OCI-M2 (cell line): ENCODE measurements around the gene PGA3.
A peak's percentile ranks its signal among the peaks of the same experiment; 100 is the strongest.
"Not testable (repeated sequence)": the region's sequence is repeated elsewhere in the genome, so short reads cannot be mapped to it uniquely, and the experiment has no call there.

ENCODE experiments used
- DNase-seq: peaks from one replicate; lab custom pipeline; 2025; ENCODE audit not compliant: unreplicated experiment; lab: John Stamatoyannopoulos, UW

The PGA3 gene

GRCh38 chr11:61248071-61248470, 44.8 kb downstream of the PGA3 start:
- not testable (repeated sequence) for DNase-seq

DNA sequence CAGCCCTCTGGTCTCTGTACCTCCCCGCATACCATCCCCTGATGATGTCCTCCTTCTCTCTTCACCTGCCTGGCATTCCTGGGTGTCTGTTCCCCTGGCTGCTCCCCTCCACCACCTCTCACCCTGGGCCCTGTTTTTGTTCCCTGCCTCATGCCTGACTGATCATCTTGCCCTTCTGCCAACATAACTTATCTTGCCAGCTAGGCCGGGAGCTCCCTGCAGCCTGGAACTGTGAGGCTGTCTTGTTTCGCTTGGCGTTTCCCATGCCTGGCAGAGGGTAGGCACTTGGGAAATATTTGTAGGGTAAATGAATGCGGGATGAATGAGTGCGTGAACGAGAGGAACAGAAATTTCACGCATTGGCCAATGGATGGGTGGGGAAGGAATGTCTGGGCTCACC, 45.9 kb downstream of the PGA3 start:
- not testable (repeated sequence) for DNase-seq

DNA sequence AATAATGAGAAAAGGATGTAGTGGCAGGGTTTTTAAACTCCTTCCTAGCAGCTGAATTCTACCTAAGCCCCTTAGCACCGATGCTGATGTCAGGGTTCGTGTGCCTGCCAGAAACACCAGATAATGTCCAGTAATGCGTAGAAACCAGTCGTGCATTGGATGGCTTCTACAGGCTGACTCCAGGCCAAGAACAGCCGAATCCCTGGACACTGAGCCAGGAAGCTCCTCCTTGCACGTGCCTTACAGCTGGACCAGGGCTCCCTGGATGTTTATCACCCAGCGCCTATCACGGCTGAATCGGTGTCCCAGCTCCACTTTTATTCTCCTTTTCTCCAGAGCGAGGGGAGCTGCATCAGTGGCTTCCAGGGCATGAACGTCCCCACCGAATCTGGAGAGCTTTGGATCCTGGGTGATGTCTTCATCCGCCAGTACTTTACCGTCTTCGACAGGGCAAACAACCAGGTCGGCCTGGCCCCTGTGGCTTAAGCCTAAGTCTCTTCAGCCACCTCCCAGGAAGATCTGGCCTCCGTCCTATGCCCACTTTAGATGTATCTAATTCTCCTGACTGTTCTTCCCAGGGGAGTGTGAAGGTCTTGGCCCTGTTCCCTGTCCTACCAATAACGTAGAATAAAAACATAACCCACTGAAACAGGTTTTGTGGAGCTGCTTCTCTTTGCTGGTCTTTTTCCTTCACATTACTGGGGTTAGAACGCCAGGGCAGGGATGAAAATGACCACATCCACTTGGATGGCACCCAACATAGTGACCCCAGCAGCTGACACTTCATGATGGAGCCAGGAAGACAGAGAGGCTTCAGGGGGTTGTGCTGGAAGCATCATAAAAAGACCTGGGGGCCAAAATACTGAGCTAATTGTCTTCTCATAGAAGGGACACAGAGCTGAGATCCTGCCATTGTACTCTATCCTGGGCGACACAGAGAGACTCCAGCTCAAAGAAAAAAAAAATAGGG, 47.8 kb downstream of the PGA3 start:
- not testable (repeated sequence) for DNase-seq

GRCh38 chr11:61252332-61252731, 49.0 kb downstream of the PGA3 start:
- not testable (repeated sequence) for DNase-seq

DNA sequence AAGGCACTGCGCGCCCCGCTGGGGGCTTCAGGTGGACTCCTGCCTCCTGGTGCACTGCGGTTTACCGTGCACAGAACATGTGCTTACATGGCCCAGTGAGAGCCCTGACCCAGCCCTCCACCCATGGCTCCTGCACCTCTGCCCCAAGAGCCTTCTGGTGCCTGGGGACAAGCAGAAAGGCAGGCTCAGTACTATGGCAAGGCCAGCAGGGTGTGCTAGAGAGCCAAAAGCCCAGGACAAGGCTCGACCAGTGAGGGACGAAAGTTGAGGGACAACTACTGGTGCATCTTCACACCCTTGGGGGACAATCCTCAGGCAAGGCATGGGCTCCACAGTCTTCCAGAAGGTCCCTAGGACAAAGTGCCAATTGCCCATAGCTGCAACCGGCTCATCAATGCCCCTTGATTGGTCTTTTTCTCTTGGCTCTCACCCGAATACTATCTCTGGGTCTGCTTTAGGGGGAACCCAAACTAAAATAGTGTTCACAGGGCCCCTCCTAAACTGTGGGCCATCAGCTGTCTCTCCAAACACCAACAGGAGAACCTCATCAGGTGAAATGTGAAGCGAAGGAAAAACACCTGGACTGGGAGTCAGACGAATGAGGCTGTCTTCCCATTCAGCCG, 51.2 kb downstream of the PGA3 start:
- peak; percentile 23 for DNase-seq

DNA sequence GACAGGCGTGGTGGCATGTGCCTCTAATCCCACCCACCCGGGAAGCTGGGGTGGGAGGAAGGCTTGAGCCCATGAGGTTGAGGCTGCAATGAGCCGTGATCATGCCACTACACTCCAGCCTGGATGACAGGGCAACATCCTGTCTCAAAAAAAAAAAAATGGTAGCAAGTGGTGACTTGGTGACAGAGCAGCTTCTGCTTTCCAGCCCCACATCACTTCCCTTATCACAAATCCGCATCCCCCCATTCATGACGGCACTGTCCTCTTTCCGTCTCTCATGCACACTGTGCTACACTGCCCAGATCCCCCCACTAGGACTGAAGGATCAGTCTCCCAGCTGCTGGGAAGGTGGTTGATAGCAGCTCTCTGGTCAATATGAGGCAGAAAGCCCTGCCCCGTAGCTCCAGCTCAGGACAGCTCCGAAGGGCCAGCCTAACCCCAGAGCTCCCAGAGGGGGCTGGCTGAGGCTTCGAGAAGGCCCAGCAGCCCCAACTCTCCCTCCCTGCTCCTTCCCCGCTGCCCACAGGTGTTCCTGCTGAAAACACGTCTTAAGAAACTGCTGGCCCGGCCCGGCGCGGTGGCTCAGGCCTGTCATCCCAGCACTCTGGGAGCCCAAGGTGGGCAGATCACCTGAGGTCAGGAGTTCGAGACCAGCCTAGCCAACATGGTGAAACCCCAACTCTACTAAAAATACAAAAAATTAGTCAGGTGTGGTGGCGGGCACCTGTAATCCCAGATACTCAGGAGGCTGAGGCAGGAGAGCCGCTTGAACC, 53.6 kb downstream of the PGA3 start:
- no peak for DNase-seq

- DNase-seq, result no peak
Observed at GRCh38 chr11:61258546-61258945, 55.2 kb downstream of the PGA3 start.

- no peak for DNase-seq
Observed at GRCh38 chr11:61259363-61259762, 56.0 kb downstream of the PGA3 start.
